Esophagus squamous epithelium (tissue), 4 donors: ENCODE data around the gene C1QTNF9B.

ENCODE experiments used
- POLR2A ChIP-seq, 4 donors: fragments of 450-650 bp; IDR thresholded peaks; one replicate each; pipeline ENCODE4 v1.6.1; 2017; ENCODE audit warnings: antibody characterized with exemption in 4 of 4, mild to moderate bottlenecking in 4 of 4, moderate library complexity in 3 of 4
- TF ChIP-seq, protein P1 (sequence below), 6 experiments: fragments of 450-650 bp in 4 of 6; fragments of 200-600 bp in 2 of 6; sonication (generic) in 2 of 6; IDR thresholded peaks; one replicate each; pipeline ENCODE4 v1.5.1; 2016 to 2019; ENCODE audit warnings: antibody characterized with exemption in 6 of 6, mild to moderate bottlenecking in 4 of 6, moderate library complexity in 4 of 6

DNA sequence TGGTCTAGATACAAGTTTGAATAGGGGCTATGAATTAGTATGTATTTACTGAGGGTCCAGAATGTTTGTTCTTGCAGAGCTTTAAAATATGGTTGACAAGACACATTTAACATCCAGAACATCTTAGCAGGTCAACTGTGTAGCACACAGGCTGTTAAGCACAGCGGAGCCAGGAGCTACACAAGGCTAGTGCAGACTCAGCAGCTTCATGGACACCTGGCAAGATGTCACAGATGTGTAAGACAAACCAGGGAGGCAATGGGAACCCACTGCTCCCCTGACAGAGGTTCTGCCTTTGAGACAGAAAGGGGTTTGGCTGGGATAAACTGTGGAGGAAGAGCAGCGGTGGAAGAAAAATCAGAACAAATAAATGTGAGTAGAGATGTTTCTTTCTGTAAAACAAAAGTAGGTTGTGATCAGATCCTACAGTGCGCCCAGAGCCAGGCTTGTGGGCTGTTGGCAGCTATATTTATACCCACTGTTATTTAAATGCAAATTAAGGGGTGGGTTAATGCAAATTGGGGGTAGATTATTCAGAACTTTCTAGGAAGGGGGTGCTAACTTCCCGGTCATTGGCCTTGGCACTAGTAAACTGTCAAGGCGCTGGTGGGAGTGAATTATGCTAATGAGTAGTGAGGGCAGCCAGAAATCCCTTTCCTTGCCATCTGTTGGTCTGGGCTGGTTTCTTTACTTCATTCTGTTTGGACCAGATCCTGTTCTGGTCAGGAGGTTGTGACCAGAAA is 41.1 kb downstream of the C1QTNF9B start:
- TF ChIP-seq, protein P1, sequence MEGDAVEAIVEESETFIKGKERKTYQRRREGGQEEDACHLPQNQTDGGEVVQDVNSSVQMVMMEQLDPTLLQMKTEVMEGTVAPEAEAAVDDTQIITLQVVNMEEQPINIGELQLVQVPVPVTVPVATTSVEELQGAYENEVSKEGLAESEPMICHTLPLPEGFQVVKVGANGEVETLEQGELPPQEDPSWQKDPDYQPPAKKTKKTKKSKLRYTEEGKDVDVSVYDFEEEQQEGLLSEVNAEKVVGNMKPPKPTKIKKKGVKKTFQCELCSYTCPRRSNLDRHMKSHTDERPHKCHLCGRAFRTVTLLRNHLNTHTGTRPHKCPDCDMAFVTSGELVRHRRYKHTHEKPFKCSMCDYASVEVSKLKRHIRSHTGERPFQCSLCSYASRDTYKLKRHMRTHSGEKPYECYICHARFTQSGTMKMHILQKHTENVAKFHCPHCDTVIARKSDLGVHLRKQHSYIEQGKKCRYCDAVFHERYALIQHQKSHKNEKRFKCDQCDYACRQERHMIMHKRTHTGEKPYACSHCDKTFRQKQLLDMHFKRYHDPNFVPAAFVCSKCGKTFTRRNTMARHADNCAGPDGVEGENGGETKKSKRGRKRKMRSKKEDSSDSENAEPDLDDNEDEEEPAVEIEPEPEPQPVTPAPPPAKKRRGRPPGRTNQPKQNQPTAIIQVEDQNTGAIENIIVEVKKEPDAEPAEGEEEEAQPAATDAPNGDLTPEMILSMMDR (IDR thresholded peaks at IDR 0.05) = no peak
- TF ChIP-seq POLR2A (IDR thresholded peaks at IDR 0.05) = no peak
